ENCODE measurements around the gene FYB2. TPM values are rescaled to one million over a fixed set of nuclear protein-coding genes. Genes with fewer than 3 reads are reported as not detected.

FYB2 gene
- total RNA-seq, 2 donors from 2014 or later, result 0.39 to 0.70 TPM

DNA sequence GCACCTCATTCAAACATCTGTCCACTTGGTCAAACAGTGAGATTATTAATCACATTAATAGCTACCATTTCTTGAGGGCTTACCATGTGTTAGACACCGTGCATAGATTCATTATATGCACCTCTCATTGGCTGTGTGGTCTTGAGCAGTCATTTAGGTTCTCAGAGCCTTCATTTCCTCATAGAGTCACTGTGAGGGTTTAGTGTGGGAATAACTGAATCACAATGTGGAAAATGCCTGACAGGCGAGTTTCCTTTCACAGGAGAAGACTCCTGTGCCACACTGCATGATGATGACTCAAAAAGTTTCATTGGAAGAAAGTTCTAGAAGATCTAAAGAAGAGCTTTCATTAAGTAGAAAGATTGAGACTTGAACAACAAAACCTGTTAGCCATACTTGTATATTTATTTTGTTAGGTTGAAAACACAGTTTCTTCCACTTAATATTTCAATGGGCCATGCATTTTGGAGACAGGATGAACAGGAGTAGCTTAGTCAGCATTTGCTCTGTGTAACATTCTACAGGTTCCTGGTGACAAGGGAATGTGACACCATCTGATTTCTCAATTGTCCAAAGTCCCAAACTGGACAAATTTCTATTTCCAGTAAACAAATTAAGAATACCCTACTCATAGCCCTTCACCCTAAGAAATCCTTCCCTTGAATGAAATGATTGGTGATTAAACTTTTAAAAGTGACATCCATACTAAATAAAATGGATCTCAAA, 45.7 kb downstream of the FYB2 start:
- Histone ChIP-seq H3K27me3 (no peaks in the 10 kb centered on the region), H3K4me1 (no peaks in the 10 kb centered on the region), H3K36me3 (no peaks in the 10 kb centered on the region), H3K4me3 (no peak overlapping the region), H3K9me3 (no peaks in the 10 kb centered on the region), H3K27ac (no peak overlapping the region)
- TF ChIP-seq, protein P1, sequence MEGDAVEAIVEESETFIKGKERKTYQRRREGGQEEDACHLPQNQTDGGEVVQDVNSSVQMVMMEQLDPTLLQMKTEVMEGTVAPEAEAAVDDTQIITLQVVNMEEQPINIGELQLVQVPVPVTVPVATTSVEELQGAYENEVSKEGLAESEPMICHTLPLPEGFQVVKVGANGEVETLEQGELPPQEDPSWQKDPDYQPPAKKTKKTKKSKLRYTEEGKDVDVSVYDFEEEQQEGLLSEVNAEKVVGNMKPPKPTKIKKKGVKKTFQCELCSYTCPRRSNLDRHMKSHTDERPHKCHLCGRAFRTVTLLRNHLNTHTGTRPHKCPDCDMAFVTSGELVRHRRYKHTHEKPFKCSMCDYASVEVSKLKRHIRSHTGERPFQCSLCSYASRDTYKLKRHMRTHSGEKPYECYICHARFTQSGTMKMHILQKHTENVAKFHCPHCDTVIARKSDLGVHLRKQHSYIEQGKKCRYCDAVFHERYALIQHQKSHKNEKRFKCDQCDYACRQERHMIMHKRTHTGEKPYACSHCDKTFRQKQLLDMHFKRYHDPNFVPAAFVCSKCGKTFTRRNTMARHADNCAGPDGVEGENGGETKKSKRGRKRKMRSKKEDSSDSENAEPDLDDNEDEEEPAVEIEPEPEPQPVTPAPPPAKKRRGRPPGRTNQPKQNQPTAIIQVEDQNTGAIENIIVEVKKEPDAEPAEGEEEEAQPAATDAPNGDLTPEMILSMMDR (IDR thresholded peaks at IDR 0.05), result no peak
- DNase-seq (ENCODE audit: low spot score), result no peak

GRCh38 chr1:56771717-56772116, 47.5 kb downstream of the FYB2 start:
- Histone ChIP-seq H3K27ac (no peak overlapping the region), H3K27me3 (no peaks in the 10 kb centered on the region), H3K36me3 (no peaks in the 10 kb centered on the region), H3K4me1 (no peaks in the 10 kb centered on the region), H3K4me3 (no peak overlapping the region), H3K9me3 (no peaks in the 10 kb centered on the region)
- DNase-seq (ENCODE audit: low spot score), result no peak
- TF ChIP-seq, protein P1 (IDR thresholded peaks at IDR 0.05), result no peak

- no peak for DNase-seq (ENCODE audit: low spot score)
- Histone ChIP-seq H3K27ac (no peak overlapping the region), H3K27me3 (no peaks in the 10 kb centered on the region), H3K4me3 (no peak overlapping the region), H3K9me3 (no peaks in the 10 kb centered on the region), H3K36me3 (no peaks in the 10 kb centered on the region), H3K4me1 (no peaks in the 10 kb centered on the region)
- TF ChIP-seq, protein P1 (IDR thresholded peaks at IDR 0.05), result no peak
These were observed 60.4 kb downstream of the FYB2 start for GRCh38 chr1:56758794-56759193.

- Histone ChIP-seq H3K4me3 (no peak overlapping the region), H3K9me3 (no peaks in the 10 kb centered on the region), H3K27me3 (no peaks in the 10 kb centered on the region), H3K27ac (no peak overlapping the region), H3K4me1 (no peaks in the 10 kb centered on the region), H3K36me3 (no peaks in the 10 kb centered on the region)
- TF ChIP-seq, protein P1 (IDR thresholded peaks at IDR 0.05), result peak in 1 of 2 donors; percentile 50
- no peak for DNase-seq (ENCODE audit: low spot score)
These were observed 61.1 kb downstream of the FYB2 start for GRCh38 chr1:56758135-56758534.

- Histone ChIP-seq H3K27ac (no peak overlapping the region), H3K4me3 (no peak overlapping the region), H3K36me3 (no peaks in the 10 kb centered on the region), H3K9me3 (no peaks in the 10 kb centered on the region), H3K4me1 (no peaks in the 10 kb centered on the region), H3K27me3 (no peaks in the 10 kb centered on the region)
- no peak for DNase-seq (ENCODE audit: low spot score)
- TF ChIP-seq, protein P1 (IDR thresholded peaks at IDR 0.05), result no peak
These were observed 63.3 kb downstream of the FYB2 start for GRCh38 chr1:56755911-56756310.
